Effector CD4-positive, alpha-beta T cell (primary cell): ENCODE results near the gene LPA.

Experiments
- DNase-seq: peaks from one replicate; pipeline ENCODE4 v3.0.0-alpha.2; 2020

The LPA gene

GRCh38 chr6:160509610-160510009, 154.5 kb downstream of the LPA start:
- no peak for DNase-seq

- DNase-seq = no peak
These were observed 155.5 kb downstream of the LPA start for GRCh38 chr6:160508599-160508998.

GRCh38 chr6:160507420-160507819, 156.7 kb downstream of the LPA start:
- no peak for DNase-seq

GRCh38 chr6:160505970-160506369, 158.1 kb downstream of the LPA start:
- no peak for DNase-seq

GRCh38 chr6:160500639-160501038, 163.4 kb downstream of the LPA start:
- no peak for DNase-seq

GRCh38 chr6:160494576-160494975, 169.5 kb downstream of the LPA start:
- DNase-seq = no peak

- DNase-seq = no peak
These were observed 175.0 kb downstream of the LPA start for GRCh38 chr6:160489091-160489490.

- DNase-seq = no peak
These were observed 177.0 kb downstream of the LPA start for GRCh38 chr6:160487116-160487515.
